Mucosa of gallbladder (tissue), 1 donor: ENCODE data around the gene RPL13. TPM values are rescaled to one million over a fixed set of nuclear protein-coding genes. Genes with fewer than 3 reads are reported as not detected.

ENCODE experiments used
- total RNA-seq: library from RNA; stranded (reverse); gene quantifications from one replicate; pipeline ENCODE4 v1.2.1, GENCODE V29; 2021
- donor health status: DM: no; HTN: no; CAD: no.

The RPL13 gene
- total RNA-seq, 1 donor from 2014 or later, result 1,696 TPM

Other genes starting within 250 kb of the RPL13 start
- 143 TPM for gene ANKRD11, start 70.1 kb upstream of the RPL13 start, total RNA-seq
- gene SPG7, start 52.3 kb upstream of the RPL13 start, total RNA-seq, result 106 TPM
- 3.6 TPM for gene CPNE7, start 15.1 kb downstream of the RPL13 start, total RNA-seq
- 2.5 TPM for gene DPEP1, start 53.0 kb downstream of the RPL13 start, total RNA-seq
- gene CHMP1A, start 97.0 kb downstream of the RPL13 start, total RNA-seq, result 139 TPM
- gene SPATA33, start 97.2 kb downstream of the RPL13 start, total RNA-seq, result 13.6 TPM
- 168 TPM for gene CDK10, start 126.0 kb downstream of the RPL13 start, total RNA-seq
- 29.6 TPM for gene SPATA2L, start 141.0 kb downstream of the RPL13 start, total RNA-seq
- 20.8 TPM for gene VPS9D1, start 160.2 kb downstream of the RPL13 start, total RNA-seq
- 39.0 TPM for gene ZNF276, start 160.9 kb downstream of the RPL13 start, total RNA-seq